ENCODE data around the gene STBD1.

STBD1 gene

DNA sequence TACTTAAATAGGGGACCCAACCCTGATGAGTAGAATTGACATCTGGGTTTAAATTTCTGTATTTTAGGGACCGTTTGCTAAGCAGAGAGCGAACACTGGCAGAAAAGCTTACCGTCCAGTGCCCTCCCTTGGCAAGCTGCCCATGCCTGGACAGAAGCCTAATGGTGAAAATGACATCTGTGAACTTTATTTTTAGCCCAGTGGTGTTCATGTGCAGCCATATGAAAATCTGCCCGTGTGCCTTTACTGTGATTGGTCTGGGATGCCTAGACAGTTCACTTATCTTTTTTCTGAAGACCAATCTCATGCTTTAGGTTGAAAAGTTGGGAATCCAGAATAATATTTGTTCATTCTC is 1.1 kb downstream of the STBD1 start:
- no peak for TF ChIP-seq CTCF (IDR thresholded peaks at IDR 0.05; ENCODE audit: low read length, missing control alignments)
- peak overlapping the region; percentile 81 for H3K4me3 ChIP-seq (replicated peaks; ENCODE audit: low read depth, low read length)
- DNase-seq (ENCODE audit: low read depth), result no peak

GRCh38 chr4:76308548-76308947 is 2.0 kb downstream of the STBD1 start:
- no peak overlapping the region for H3K4me3 ChIP-seq (replicated peaks; ENCODE audit: low read depth, low read length)
- DNase-seq (ENCODE audit: low read depth), result no peak
- TF ChIP-seq CTCF (IDR thresholded peaks at IDR 0.05; ENCODE audit: low read length, missing control alignments), result no peak

GRCh38 chr4:76309939-76310550 is 3.5 kb downstream of the STBD1 start:
- no peak overlapping the region for H3K4me3 ChIP-seq (replicated peaks; ENCODE audit: low read depth, low read length)
- TF ChIP-seq CTCF (IDR thresholded peaks at IDR 0.05; ENCODE audit: low read length, missing control alignments), result no peak
- no peak for DNase-seq (ENCODE audit: low read depth)

DNA sequence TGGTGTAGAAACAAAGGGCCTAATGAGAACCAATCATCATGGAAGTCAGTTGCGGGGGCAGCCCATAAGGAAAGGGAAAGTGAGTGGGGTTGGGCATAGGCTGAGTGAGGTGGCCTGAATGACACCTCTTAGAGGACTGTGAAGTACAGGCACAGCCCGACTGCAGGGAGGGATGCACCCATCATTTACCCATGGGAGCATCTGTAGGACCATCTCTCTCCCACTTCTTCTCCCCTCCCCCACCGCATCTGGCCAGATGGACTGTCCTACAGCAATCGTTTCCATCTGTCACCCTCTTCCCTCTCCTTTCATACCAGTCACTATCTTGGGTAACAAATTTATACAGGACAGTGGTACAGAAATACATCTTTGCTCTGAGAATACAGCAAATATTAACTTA is 4.2 kb downstream of the STBD1 start:
- no peak overlapping the region for H3K4me3 ChIP-seq (replicated peaks; ENCODE audit: low read depth, low read length)
- DNase-seq (ENCODE audit: low read depth), result no peak
- TF ChIP-seq CTCF (IDR thresholded peaks at IDR 0.05; ENCODE audit: low read length, missing control alignments), result no peak

DNA sequence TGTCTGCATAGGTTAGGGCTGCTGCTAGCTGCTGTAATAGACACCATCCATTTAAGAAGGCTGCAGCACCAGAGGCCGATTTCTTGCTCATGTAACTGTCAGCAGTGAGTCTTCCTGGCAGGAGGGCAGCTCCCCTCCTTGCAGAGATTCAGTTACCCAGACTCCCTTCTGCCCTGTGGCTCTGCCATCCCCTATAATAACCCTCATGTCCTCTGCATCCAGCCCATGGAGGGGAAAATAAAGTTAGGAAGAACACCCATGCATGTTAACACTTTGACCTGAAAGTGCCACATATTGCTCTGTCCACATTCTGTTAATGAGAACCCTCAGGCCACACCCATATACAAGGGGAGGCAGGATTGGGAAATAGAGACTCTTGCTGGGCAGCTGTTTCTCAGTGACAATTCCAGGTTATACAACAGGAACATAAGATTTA is 5.4 kb downstream of the STBD1 start:
- no peak overlapping the region for H3K4me3 ChIP-seq (replicated peaks; ENCODE audit: low read depth, low read length)
- TF ChIP-seq CTCF (IDR thresholded peaks at IDR 0.05; ENCODE audit: low read length, missing control alignments), result no peak
- DNase-seq (ENCODE audit: low read depth), result no peak

- DNase-seq (ENCODE audit: low read depth), result no peak
Measured at GRCh38 chr4:76312457-76312856, 5.9 kb downstream of the STBD1 start.

More at GRCh38 chr4:76312457-76312856, 5.9 kb downstream of the STBD1 start:
- TF ChIP-seq CTCF (IDR thresholded peaks at IDR 0.05; ENCODE audit: low read length, missing control alignments), result no peak
- H3K4me3 ChIP-seq (replicated peaks; ENCODE audit: low read depth, low read length), result no peak overlapping the region
